ENCODE measurements around the gene PRKD3. TPM values are rescaled to one million over a fixed set of nuclear protein-coding genes. Genes with fewer than 3 reads are reported as not detected.
"Not testable (repeated sequence)": the region's sequence is repeated elsewhere in the genome, so short reads cannot be mapped to it uniquely, and the experiment has no call there.

PRKD3 gene
- polyA plus RNA-seq, 3 donors, result 46.3 to 56.4 (median 55.8) TPM

DNA sequence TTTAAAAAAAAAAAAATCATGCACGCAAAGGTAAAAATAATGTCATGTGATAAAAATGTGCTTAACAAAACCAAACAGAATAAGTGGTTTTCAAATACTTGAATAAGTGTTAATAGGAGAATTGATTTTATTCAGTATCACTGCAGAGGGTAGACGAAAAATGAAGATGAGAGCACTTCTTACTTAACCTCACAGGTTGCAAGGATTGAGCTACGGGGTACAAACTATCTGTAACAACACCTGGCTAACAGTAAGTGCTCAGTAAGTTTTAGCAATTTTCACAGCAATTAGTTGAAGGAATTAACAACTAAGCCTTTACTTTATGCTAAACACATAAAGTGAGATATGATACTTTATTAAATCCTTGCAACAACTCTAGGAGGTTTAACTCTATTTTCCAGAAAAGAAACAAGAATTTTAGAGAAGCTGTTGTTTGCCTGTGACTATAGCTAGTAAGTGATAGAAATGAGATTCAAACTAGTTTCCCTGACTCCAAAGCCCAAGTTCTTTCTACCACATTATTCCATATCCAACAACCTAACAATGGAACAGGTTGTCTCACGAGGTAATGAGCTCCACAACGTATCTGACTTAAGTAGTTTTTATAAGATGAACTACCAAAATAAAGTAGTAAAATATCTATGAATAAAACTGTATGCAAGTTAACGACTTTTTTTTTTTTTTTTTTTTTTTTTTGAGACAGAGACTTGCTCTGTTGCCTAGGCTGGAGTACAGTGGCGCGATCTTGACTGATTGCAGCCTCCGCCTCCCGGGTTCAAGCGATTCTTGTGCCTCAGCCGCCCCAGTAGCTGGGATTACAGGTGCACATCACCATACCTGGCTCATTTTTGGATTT, 4.7 kb downstream of the PRKD3 start:
- no peak for DNase-seq

DNA sequence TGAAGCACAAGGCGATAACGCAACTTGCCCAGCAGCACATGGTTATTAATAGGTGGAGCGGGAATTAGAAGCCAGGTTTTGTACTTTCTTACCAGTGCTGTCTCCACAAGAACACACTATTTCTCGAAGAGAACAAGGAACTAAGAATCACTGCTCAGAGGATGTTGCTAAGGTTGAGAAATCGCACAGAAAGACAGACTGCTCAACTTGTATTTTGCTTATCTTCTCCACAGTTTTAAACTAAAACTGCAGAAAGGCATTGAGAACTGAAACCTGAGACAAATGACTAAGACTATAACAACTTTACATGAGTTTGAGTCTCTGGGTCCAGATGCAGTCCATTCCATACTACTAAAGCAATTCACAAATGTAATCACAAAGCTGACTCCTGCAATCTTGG, 6.2 kb downstream of the PRKD3 start:
- no peak for DNase-seq

DNA sequence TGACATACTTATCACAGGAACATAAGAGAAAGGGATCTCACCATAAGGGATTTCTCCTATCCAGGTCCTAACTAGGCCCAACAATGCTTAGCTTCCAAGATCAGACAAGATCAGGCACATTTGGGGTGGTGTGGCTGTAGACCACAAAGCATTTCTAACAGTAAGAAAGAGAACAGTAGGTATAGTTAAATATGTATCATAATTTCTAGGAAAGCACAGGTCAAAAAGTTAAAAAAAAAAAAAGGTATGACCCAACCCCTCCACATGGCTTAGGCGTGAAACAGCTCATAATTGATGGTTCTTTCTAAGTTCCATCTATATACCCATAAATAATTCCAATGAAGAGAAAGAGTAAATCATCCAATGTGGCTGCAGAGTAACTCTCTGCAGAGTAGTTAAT, 6.9 kb downstream of the PRKD3 start:
- no peak for DNase-seq

- DNase-seq, result no peak
These were observed 8.5 kb downstream of the PRKD3 start for GRCh38 chr2:37316181-37316580.

DNA sequence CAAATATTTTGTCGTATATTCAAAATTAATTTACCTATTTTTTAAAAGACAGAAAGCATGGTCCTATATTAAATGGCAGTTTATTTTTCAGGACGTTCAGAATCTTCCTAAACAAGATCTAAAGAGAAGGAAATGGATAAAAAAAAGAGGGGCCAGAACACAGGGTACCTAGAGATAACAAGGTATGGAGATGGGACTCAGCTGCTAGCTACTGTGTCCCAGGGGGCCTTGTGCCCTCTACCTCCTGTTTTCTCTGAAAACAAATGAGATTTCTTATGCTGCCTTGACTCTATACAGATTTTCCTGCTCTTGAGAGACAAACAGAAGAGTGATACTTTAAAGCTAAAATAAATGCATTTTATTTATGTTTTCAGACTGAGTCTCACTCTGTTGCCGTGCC, 9.3 kb downstream of the PRKD3 start:
- no peak for DNase-seq

GRCh38 chr2:37307500-37307899, 17.1 kb downstream of the PRKD3 start:
- DNase-seq, result no peak

DNA sequence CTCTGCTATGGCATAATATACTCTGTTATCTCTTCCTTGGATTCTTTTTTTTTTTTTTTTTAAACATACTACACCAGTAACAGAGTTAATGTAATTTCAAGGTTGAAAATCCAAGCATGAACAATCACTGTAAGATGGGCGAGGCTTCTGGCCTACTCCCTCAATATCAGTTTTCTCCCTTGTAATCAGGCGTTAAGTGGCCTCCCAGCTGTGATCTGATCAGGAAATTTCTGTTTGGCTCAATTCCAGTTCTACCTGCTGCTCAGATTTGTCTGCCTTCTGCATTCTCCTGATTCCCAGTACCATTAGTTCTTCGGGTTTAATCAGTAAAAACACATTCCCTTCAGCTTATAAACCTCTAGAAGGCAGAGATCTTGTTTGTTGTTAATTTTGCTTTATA, 18.6 kb downstream of the PRKD3 start:
- no peak for DNase-seq

DNA sequence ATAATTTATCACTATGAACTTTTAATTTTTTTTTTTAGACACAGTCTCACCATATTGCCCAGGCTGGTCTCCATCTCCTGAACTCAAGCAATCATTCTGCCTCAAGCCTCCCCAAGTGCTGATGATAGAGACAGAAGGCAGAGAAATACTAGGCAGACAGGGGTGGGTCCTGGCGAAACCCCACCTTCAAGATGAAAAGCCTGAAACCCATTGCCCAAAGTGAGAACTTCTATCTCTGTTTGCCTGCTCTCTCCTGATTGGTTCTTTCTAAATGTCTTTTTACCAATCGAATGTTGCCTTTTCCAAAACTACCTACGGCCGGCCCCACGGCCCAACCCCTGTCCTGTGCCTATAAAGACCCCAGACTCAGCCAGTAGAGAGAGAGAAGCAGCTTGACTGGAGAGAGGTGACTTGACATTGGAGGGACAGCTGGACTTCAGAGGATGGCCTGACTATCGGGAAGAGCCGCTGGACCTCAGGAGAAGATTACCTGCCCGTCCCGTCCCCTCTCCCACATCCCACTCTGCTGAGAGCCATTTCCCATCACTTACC, 21.9 kb downstream of the PRKD3 start:
- DNase-seq, result no peak

- no peak for DNase-seq
These were observed 23.2 kb downstream of the PRKD3 start for GRCh38 chr2:37301408-37301807.

GRCh38 chr2:37300578-37300977, 24.1 kb downstream of the PRKD3 start:
- no peak for DNase-seq

DNA sequence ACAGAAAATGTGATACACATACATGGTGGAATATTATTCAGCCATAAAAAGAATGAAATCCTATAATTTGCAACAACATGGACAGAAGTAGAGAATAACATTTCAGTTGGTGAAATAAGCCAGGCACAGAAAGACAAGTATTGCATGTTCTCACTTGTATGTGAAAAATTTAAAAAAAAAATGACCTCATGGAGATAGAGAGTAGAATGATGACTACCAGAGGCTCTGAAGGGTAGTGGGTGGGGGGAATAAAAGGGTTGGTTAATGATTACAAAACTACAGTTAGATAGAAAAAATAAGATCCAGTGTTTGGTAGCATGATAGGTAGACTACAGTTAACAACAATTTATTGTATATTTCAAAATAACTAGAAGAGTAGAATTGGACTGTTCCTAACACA, 24.5 kb downstream of the PRKD3 start:
- no peak for DNase-seq

GRCh38 chr2:37297632-37298031, 27.0 kb downstream of the PRKD3 start:
- DNase-seq, result no peak

- DNase-seq, result no peak
These were observed 29.1 kb downstream of the PRKD3 start for GRCh38 chr2:37295469-37296073.

DNA sequence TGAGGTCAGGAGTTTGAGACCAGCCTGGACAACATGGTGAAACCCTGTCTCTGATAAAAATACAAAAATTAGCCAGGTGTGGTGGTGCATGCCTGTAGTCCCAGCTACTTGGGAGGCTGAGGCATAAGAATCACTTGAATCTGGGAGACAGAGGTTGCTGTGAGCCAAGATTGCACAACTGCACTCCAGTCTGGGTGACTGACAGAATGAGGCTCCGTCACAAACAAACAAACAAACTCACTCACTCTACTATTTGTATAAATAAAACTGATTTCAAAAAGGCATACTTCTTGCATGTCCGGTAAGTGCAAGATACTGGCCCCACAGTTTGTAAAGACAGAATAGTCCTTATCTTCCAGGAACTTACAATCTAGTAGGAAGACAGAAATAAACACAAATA, 29.8 kb downstream of the PRKD3 start:
- not testable (repeated sequence) for DNase-seq

GRCh38 chr2:37291680-37292079, 33.0 kb downstream of the PRKD3 start:
- no peak for DNase-seq

DNA sequence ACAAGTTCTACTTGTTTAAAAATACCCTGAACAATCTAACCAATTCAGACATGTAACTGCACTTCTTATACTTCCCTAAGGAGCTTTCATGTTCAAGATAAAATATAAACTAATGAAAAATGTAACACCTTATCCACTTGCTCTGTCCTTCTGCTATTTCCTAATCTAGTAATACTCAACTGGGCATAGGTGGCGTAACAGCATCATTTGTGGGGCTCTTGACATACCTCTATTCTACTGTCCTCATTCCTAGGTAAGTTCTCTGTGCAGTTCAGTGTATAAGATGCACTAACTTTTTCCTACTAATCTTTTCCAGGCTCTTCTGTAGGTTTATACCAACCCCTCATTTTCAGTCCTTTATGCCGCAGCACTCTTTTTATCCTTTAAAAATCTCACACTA, 36.7 kb downstream of the PRKD3 start:
- DNase-seq, result no peak

DNA sequence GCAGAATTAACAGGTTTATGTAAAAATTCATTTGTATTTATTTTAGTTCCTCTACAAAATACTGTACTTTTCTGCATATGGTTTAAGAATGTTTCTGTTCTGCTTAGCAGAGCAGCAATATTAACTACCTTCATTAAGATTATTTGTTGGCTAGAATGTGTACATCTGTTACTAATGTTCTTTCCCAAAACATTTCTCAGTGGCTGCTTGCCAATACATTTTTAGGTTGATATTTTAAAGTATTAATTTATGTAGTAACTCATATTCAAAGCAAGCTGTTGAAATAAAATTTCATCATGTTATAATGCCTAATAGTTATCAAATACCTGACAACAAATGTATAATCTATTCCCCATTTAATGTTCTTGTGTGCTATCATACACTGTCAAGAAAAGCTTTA, 40.3 kb downstream of the PRKD3 start:
- DNase-seq, result no peak

GRCh38 chr2:37283207-37283606, 41.4 kb downstream of the PRKD3 start:
- DNase-seq, result no peak

- DNase-seq, result no peak
These were observed 41.9 kb downstream of the PRKD3 start for GRCh38 chr2:37282746-37283145.

GRCh38 chr2:37281916-37282315, 42.7 kb downstream of the PRKD3 start:
- DNase-seq, result no peak

DNA sequence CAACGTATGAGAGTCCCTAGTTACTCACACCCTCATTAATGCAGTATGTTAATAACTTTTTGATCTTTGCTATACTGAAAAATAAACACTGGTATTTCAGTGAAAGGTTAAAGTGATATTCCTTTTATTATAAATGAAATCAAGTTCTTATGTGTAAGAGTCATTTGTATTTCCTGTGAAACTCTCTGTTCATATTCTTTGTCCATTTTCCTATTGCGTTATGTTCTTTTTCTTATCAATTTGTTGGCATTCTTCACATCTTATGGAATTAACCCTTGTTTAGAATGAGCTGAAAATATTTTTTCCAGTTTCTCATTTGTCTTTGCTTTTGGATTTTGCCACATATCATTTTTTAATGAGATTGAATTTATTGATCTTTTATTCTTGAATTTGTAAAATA, 48.3 kb downstream of the PRKD3 start:
- no peak for DNase-seq

Data from renal pelvis (tissue), 4 donors.